CD4-positive, alpha-beta T cell (primary cell): ENCODE results near the gene ZNF30. TPM values are rescaled to one million over a fixed set of nuclear protein-coding genes. Genes with fewer than 3 reads are reported as not detected.

Experiments used
- ATAC-seq: fragments of 200-7000 bp; cut with Tn5 transposase; one replicate; pipeline ENCODE4 v1.10.0; 2022; ENCODE audit warnings: mild to moderate bottlenecking; ENCODE audit not compliant: poor library complexity
- CTCF ChIA-PET: fragments of 350-600 bp; sonication (Branson Sonifier 250); formaldehyde crosslinking; loops from one replicate; lab custom pipeline; 2021; ENCODE audit warnings: antibody characterized with exemption, inconsistent platforms; lab: Charles Lee
- POLR2A ChIA-PET: fragments of 350-600 bp; sonication (Branson Sonifier 250); formaldehyde crosslinking; loops from one replicate; lab custom pipeline; 2021; ENCODE audit warnings: antibody characterized with exemption, inconsistent platforms; lab: Charles Lee
- DNase-seq, 14 experiments: peaks; one replicate each; pipeline ENCODE4 v3.0.0-alpha.2; 2013 to 2020; ENCODE audit warnings: mixed read lengths in 2 of 14
- H3K27ac ChIP-seq, 2 donors: one replicate each; pipeline versions ENCODE4 v1.5.1 to v1.7.0; 2013; ENCODE audit warnings: low read length in 2 of 2, low read depth in 1 of 2, mild to moderate bottlenecking in 1 of 2
- H3K27me3 ChIP-seq, 2 experiments: 1 replicate in 1 of 2; 2 replicates in 1 of 2; pipeline versions ENCODE4 v1.6.1 to v1.7.0; 2013; ENCODE audit warnings: low read length in 2 of 2, control low read depth in 1 of 2, mild to moderate bottlenecking in 1 of 2, moderate library complexity in 1 of 2; ENCODE audit not compliant: insufficient read depth in 2 of 2, control insufficient read depth in 1 of 2
- H3K36me3 ChIP-seq: one replicate; pipeline ENCODE4 v1.6.1; 2013; ENCODE audit warnings: low read length, control low read depth; ENCODE audit not compliant: insufficient read depth
- H3K4me1 ChIP-seq: one replicate; pipeline ENCODE4 v1.6.1; 2013; ENCODE audit warnings: low read length, control low read depth; ENCODE audit not compliant: insufficient read depth
- H3K4me3 ChIP-seq: one replicate; pipeline ENCODE4 v1.5.1; 2013; ENCODE audit warnings: mild to moderate bottlenecking, low read length, moderate library complexity
- H3K9me3 ChIP-seq, 2 experiments: 1 replicate in 1 of 2; 2 replicates in 1 of 2; pipeline versions ENCODE4 v1.6.1 to v1.7.0; 2013; ENCODE audit warnings: low read length in 2 of 2, mild to moderate bottlenecking in 2 of 2, control low read depth in 1 of 2, moderate library complexity in 1 of 2; ENCODE audit not compliant: control insufficient read depth in 1 of 2, insufficient read depth in 1 of 2
- H3K27ac Mint-ChIP-seq: one replicate; pipeline ENCODE4 v1.8.0; 2020; ENCODE audit warnings: mixed read lengths
- H3K27me3 Mint-ChIP-seq: one replicate; pipeline ENCODE4 v1.8.0; 2021; ENCODE audit warnings: mixed read lengths
- H3K36me3 Mint-ChIP-seq: one replicate; pipeline ENCODE4 v1.8.0; 2021; ENCODE audit warnings: low read depth, mixed read lengths
- H3K4me1 Mint-ChIP-seq: one replicate; pipeline ENCODE4 v1.8.0; 2021; ENCODE audit warnings: low read depth, mixed read lengths
- H3K4me3 Mint-ChIP-seq: one replicate; pipeline ENCODE4 v1.8.0; 2020; ENCODE audit warnings: mild to moderate bottlenecking, mixed read lengths
- H3K9me3 Mint-ChIP-seq: one replicate; pipeline ENCODE4 v1.8.0; 2020; ENCODE audit warnings: mixed read lengths
- CTCF ChIP-seq: fragments of 200-600 bp; IDR thresholded peaks from one replicate; pipeline ENCODE4 v1.8.0; 2022; ENCODE audit warnings: antibody characterized with exemption, mild to moderate bottlenecking
- intact Hi-C, 2 experiments: fragments of 100-400 bp; cut with DNase I in 1 of 2; cut with micrococcal nuclease in 1 of 2; formaldehyde crosslinking; loops; one replicate each; pipeline versions ENCODE4 v1.15.1 to v1.9.0; 2023 to 2025; cut with DNase I, micrococcal nuclease
- total RNA-seq, 174 experiments: library from RNA in 2 of 174; stranded (reverse) in 2 of 174; gene quantifications; one replicate each; pipeline ENCODE4 v1.2.3 and lab custom pipeline; 2021 to 2026

ZNF30 gene
- total RNA-seq, 2 experiments from 2014 or later: 0.84 to 1.1 TPM

- Mint-ChIP-seq H3K4me1 (peaks cover 26% of the 10 kb centered on the region), H3K36me3 (peaks cover 99% of the 10 kb centered on the region), H3K27ac (no peak overlapping the region), H3K4me3 (no peak overlapping the region), H3K9me3 (peaks cover 26% of the 10 kb centered on the region), H3K27me3 (no peaks in the 10 kb centered on the region)
- H3K9me3 ChIP-seq: peaks cover 75 to 89% of the 10 kb centered on the region in 2 experiments
- ATAC-seq (no peak), DNase-seq (no peak)
- ChIA-PET POLR2A (interaction anchor here (0.8 to 1.4 kb wide), 2 partner anchors 15 to 56 kb away, joined by 3 read pairs; no protein-coding TSS in a partner anchor), CTCF (no interaction called here)
- peaks cover 51% of the 10 kb centered on the region for H3K36me3 ChIP-seq
- H3K4me3 ChIP-seq: no peak overlapping the region
- no peaks in the 10 kb centered on the region for H3K27me3 ChIP-seq
- H3K27ac ChIP-seq: no peak overlapping the region
- H3K4me1 ChIP-seq: peaks cover 25% of the 10 kb centered on the region
- intact Hi-C loops: no loop called here
- TF ChIP-seq CTCF: no peak
These were observed 31.4 kb downstream of the ZNF30 start for GRCh38 chr19:34957830-34958751.

DNA sequence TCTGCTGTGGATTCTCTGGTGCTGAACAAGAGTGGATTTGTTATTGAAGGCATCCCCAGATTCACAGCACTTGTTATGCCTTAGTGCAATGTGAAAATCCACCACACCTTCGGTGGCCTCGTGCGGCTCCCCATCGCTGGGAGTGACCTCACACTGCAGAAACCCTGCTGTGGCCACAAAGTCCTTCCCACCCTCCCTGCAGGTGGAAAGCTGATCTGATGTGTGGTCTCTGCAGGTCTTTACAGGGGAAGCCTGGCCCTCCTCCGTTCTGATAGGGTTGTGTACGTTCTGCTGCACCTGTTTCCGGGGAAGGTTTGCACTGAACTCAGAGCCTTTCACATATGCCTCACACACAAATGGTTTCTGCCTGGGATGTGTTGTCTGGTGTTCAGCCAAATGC is 32.3 kb downstream of the ZNF30 start:
- peaks cover 79% of the 10 kb centered on the region in 2 experiments for H3K9me3 ChIP-seq
- peaks cover 29% of the 10 kb centered on the region for H3K4me1 ChIP-seq
- ATAC-seq: no peak
- no peak overlapping the region for H3K27ac ChIP-seq
- TF ChIP-seq CTCF: no peak
- no peaks in the 10 kb centered on the region for H3K27me3 ChIP-seq
- Mint-ChIP-seq H3K27me3 (no peaks in the 10 kb centered on the region), H3K9me3 (peaks cover 27% of the 10 kb centered on the region), H3K27ac (no peak overlapping the region), H3K4me1 (peaks cover 29% of the 10 kb centered on the region), H3K4me3 (no peak overlapping the region), H3K36me3 (peaks cover 94% of the 10 kb centered on the region)
- CTCF ChIA-PET: no interaction called here
- no peak for DNase-seq
- H3K36me3 ChIP-seq: peaks cover 51% of the 10 kb centered on the region
- intact Hi-C loops: no loop called here
- no peak overlapping the region for H3K4me3 ChIP-seq
- POLR2A ChIA-PET: no interaction called here

DNA sequence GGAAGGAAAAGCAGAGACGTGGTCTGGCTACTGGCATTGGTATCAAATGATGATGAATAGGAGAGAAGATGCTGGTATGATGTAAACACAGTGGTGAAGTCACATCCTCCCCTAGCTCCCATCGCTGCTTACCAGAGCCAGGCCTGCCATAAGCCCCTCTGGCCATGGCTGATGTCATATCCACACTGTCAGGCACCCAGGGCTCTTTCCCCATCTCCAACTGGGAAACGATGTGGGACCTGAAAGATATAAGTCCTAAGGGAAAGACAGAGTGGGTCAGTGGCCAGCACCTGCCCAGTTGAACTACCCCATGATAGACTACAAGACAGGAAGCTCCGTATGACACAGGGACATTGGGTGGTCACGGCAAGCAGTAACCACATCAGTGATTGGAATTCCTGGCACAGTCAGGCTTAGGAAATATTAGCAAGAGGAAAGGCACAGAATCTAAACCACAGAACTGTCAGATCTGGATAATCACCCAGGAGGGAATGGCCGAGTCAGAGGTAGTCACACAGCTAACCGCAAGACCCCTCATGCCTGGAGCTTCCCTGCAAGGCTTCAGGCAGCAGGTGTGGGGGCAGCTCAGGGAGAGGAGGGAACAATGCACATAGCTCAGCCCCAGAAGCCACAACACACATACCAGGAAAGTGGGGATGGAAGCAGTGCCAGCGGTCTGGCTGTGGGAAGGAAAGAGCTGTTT is 33.6 kb downstream of the ZNF30 start:
- intact Hi-C loops: loop anchor here in 1 of 2 experiments (5.0 kb wide), 1 partner anchor 188 kb away; the partner anchor contains the start of gene ZNF599
- Histone ChIP-seq H3K27ac (no peak overlapping the region), H3K27me3 (no peaks in the 10 kb centered on the region), H3K36me3 (peaks cover 51% of the 10 kb centered on the region), H3K4me1 (peaks cover 36% of the 10 kb centered on the region), H3K9me3 (peaks cover 67 to 74% of the 10 kb centered on the region in 2 experiments), H3K4me3 (no peak overlapping the region)
- ATAC-seq: no peak
- POLR2A ChIA-PET: interaction anchor here (1.5 kb wide), 1 partner anchor 11 kb away, joined by 5 read pairs; no protein-coding TSS in a partner anchor
- no peak for DNase-seq
- peaks cover 29% of the 10 kb centered on the region for H3K4me1 Mint-ChIP-seq
- H3K27ac Mint-ChIP-seq: peak overlapping the region; percentile 79
- peak overlapping the region; percentile 78 for H3K4me3 Mint-ChIP-seq
- no peak for TF ChIP-seq CTCF
- peaks cover 94% of the 10 kb centered on the region for H3K36me3 Mint-ChIP-seq
- H3K9me3 Mint-ChIP-seq: peaks cover 27% of the 10 kb centered on the region
- H3K27me3 Mint-ChIP-seq: no peaks in the 10 kb centered on the region
- CTCF ChIA-PET: interaction anchor here (0.9 kb wide), 1 partner anchor 13 kb away, joined by 3 read pairs; no protein-coding TSS in a partner anchor
